Fibroblast of villous mesenchyme (primary cell): ENCODE measurements around the gene NFIA. TPM values are rescaled to one million over a fixed set of nuclear protein-coding genes. Genes with fewer than 3 reads are reported as not detected.
"Not testable (repeated sequence)": the region's sequence is repeated elsewhere in the genome, so short reads cannot be mapped to it uniquely, and the experiment has no call there.

Source experiments
- DNase-seq: peaks from one replicate; pipeline ENCODE4 v3.0.0-alpha.2; 2010; ENCODE audit warnings: low read depth
- H3K4me3 ChIP-seq: 2 replicates; pipeline ENCODE4 v1.5.1; 2011; ENCODE audit warnings: low read depth, mild to moderate bottlenecking, low read length
- CTCF ChIP-seq: IDR thresholded peaks from 2 replicates; pipeline ENCODE4 v1.5.1; 2012; ENCODE audit warnings: low read depth, mild to moderate bottlenecking, low read length; ENCODE audit not compliant: insufficient read depth
- total RNA-seq: library from RNA; depleted of rRNA; stranded (reverse); fragments of >200 nt; gene quantifications from 2 replicates; pipeline ENCODE4 v1.2.3, GENCODE V29; 2012

The NFIA gene
- total RNA-seq, 1 donor: 10.4 TPM

- no peak for TF ChIP-seq CTCF
- peak overlapping the region; percentile 44 for H3K4me3 ChIP-seq
- DNase-seq: no peak
These were observed 28.4 kb upstream of the NFIA start for GRCh38 chr1:61053712-61054600.

GRCh38 chr1:61054601-61054993, 27.8 kb upstream of the NFIA start:
- TF ChIP-seq CTCF: no peak
- DNase-seq: peak; percentile 23
- no peak overlapping the region for H3K4me3 ChIP-seq

GRCh38 chr1:61055110-61055614, 27.2 kb upstream of the NFIA start:
- no peak for TF ChIP-seq CTCF
- peak; percentile 55 for DNase-seq
- H3K4me3 ChIP-seq: no peak overlapping the region

- no peak overlapping the region for H3K4me3 ChIP-seq
- no peak for DNase-seq
- TF ChIP-seq CTCF: no peak
These were observed 26.2 kb upstream of the NFIA start for GRCh38 chr1:61056196-61056572.

GRCh38 chr1:61056573-61057439, 25.6 kb upstream of the NFIA start:
- TF ChIP-seq CTCF: no peak
- peak overlapping the region; percentile 69 for H3K4me3 ChIP-seq
- peak; percentile 48 for DNase-seq

- no peak for TF ChIP-seq CTCF
- peak; percentile 91 for DNase-seq
- H3K4me3 ChIP-seq: no peak overlapping the region
These were observed 23.7 kb upstream of the NFIA start for GRCh38 chr1:61058483-61059245.

GRCh38 chr1:61061601-61062000, 20.8 kb upstream of the NFIA start:
- H3K4me3 ChIP-seq, DNase-seq: not testable (repeated sequence)
